ENCODE measurements around the gene HOXC5. TPM values are rescaled to one million over a fixed set of nuclear protein-coding genes. Genes with fewer than 3 reads are reported as not detected.

Gene HOXC5
- total RNA-seq, 1 donor from 2014 or later = not detected

DNA sequence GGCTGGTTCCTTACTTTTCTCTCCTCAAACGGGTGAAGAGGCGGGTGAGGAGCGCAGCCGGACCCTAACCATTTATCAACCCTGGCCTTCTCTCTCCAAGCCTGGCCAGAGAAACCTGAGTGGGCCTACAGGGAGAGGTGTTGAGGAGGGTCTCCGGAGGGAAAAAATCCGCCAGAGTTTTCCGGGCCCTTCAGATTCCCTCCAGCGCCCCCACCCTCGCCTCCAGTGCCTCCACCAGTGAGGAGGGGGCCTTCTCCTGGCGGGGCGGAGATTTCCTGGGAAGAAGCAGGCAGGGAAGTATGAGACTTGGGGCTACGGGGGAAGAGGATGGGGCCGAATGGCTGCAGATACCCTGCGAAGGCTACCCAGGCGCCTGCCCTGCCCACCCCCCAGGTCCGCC, 1.4 kb upstream of the HOXC5 start:
- no peaks in the 10 kb centered on the region for H3K36me3 ChIP-seq (ENCODE audit: insufficient read depth, low read length)
- H3K9ac ChIP-seq (ENCODE audit: low read length) = no peak overlapping the region
- peaks cover 39% of the 10 kb centered on the region for H3K9me3 Mint-ChIP-seq (ENCODE audit: unreplicated experiment)
- H3K79me2 ChIP-seq (ENCODE audit: insufficient read depth, low read length) = no peaks in the 10 kb centered on the region
- H3K4me1 ChIP-seq (ENCODE audit: insufficient read depth, low read length) = no peaks in the 10 kb centered on the region
- no peak overlapping the region for H3K27ac Mint-ChIP-seq (ENCODE audit: unreplicated experiment)
- FAIRE-seq (no peak), DNase-seq (ENCODE audit: low read depth) (no peak)
- peaks cover 2% of the 10 kb centered on the region for H3K36me3 Mint-ChIP-seq (ENCODE audit: low read depth, unreplicated experiment)
- no peak overlapping the region for H2AFZ ChIP-seq (ENCODE audit: low read depth, low read length)
- no peak overlapping the region for H3K4me2 ChIP-seq (ENCODE audit: low read length)
- no peak overlapping the region for H3K4me3 Mint-ChIP-seq (ENCODE audit: unreplicated experiment)
- no peaks in the 10 kb centered on the region for H3K4me1 Mint-ChIP-seq (ENCODE audit: low read depth, unreplicated experiment)
- TF ChIP-seq, protein P1, sequence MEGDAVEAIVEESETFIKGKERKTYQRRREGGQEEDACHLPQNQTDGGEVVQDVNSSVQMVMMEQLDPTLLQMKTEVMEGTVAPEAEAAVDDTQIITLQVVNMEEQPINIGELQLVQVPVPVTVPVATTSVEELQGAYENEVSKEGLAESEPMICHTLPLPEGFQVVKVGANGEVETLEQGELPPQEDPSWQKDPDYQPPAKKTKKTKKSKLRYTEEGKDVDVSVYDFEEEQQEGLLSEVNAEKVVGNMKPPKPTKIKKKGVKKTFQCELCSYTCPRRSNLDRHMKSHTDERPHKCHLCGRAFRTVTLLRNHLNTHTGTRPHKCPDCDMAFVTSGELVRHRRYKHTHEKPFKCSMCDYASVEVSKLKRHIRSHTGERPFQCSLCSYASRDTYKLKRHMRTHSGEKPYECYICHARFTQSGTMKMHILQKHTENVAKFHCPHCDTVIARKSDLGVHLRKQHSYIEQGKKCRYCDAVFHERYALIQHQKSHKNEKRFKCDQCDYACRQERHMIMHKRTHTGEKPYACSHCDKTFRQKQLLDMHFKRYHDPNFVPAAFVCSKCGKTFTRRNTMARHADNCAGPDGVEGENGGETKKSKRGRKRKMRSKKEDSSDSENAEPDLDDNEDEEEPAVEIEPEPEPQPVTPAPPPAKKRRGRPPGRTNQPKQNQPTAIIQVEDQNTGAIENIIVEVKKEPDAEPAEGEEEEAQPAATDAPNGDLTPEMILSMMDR (IDR thresholded peaks at IDR 0.05; ENCODE audit: insufficient read depth, low read depth, low read length) = no peak
- TF ChIP-seq EZH2 (IDR thresholded peaks at IDR 0.05; ENCODE audit: insufficient read depth, low read length) = peak; percentile 1
- H3K27me3 Mint-ChIP-seq (ENCODE audit: low read depth, unreplicated experiment) = peaks cover 80% of the 10 kb centered on the region
- H3K27ac ChIP-seq (ENCODE audit: low read depth, low read length) = no peak overlapping the region
- peaks cover 7% of the 10 kb centered on the region for H3K9me3 ChIP-seq (ENCODE audit: insufficient read depth, low read depth, low read length)
- no peaks in the 10 kb centered on the region for H4K20me1 ChIP-seq (ENCODE audit: insufficient read depth, low read length)
- no peak overlapping the region for H3K4me3 ChIP-seq (ENCODE audit: insufficient read depth, low read depth, low read length)
- H3K27me3 ChIP-seq (ENCODE audit: insufficient read depth, low read length) = peaks cover 84% of the 10 kb centered on the region

DNA sequence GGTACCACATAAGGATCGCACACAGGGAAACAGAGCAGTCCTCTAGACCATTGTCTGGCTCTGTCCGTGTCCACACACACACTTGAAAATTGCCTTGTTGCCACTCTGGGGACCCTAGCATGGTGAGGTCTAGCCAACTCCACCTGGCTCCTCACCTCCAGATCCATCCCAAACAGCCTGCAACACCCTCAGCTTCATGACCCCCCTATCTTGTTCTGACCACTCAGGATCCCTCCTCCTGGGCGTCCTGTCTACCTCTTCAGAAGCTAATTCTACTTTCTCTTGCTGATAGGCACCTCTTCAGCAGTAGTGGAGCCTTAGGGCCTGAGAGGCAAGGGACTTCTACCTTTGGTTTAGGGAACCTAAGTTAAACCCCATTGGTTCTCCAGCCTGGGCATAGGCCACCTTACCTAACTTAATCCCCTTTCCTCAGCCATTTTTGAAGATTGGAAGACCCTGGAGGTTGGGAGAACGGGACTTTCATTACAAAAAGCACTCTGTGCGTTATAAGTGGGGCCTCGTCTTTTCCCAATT, 697 bp upstream of the HOXC5 start:
- Histone ChIP-seq H3K9ac (ENCODE audit: low read length) (no peak overlapping the region), H3K4me3 (ENCODE audit: insufficient read depth, low read depth, low read length) (no peak overlapping the region), H3K4me1 (ENCODE audit: insufficient read depth, low read length) (no peaks in the 10 kb centered on the region), H3K27ac (ENCODE audit: low read depth, low read length) (no peak overlapping the region), H3K4me2 (ENCODE audit: low read length) (no peak overlapping the region), H4K20me1 (ENCODE audit: insufficient read depth, low read length) (no peaks in the 10 kb centered on the region), H3K27me3 (ENCODE audit: insufficient read depth, low read length) (peaks cover 79% of the 10 kb centered on the region), H3K79me2 (ENCODE audit: insufficient read depth, low read length) (no peaks in the 10 kb centered on the region), H2AFZ (ENCODE audit: low read depth, low read length) (no peak overlapping the region), H3K36me3 (ENCODE audit: insufficient read depth, low read length) (no peaks in the 10 kb centered on the region), H3K9me3 (ENCODE audit: insufficient read depth, low read depth, low read length) (peaks cover 7% of the 10 kb centered on the region)
- Mint-ChIP-seq H3K9me3 (ENCODE audit: unreplicated experiment) (peaks cover 37% of the 10 kb centered on the region), H3K27me3 (ENCODE audit: low read depth, unreplicated experiment) (peaks cover 80% of the 10 kb centered on the region), H3K36me3 (ENCODE audit: low read depth, unreplicated experiment) (peaks cover 2% of the 10 kb centered on the region), H3K27ac (ENCODE audit: unreplicated experiment) (no peak overlapping the region), H3K4me3 (ENCODE audit: unreplicated experiment) (no peak overlapping the region), H3K4me1 (ENCODE audit: low read depth, unreplicated experiment) (no peaks in the 10 kb centered on the region)
- FAIRE-seq (peak; percentile 17), DNase-seq (ENCODE audit: low read depth) (no peak)
- TF ChIP-seq EZH2 (IDR thresholded peaks at IDR 0.05; ENCODE audit: insufficient read depth, low read length) = peak; percentile 42
- TF ChIP-seq, protein P1 (IDR thresholded peaks at IDR 0.05; ENCODE audit: insufficient read depth, low read depth, low read length) = no peak
